Stimulated activated memory B cell treated with anti-CD40 and anti-IgM and Interleukin-4, amounts not matched to agents 10 μg/mL and 1 μg/mL and 100 μg/mL, for 72 hours (primary cell): Measurements from ENCODE around the gene PES1.
"Not testable (repeated sequence)": the region's sequence is repeated elsewhere in the genome, so short reads cannot be mapped to it uniquely, and the experiment has no call there.

Experiments used
- ATAC-seq: fragments of 150-1000 bp; cut with Tn5 transposase; 2 replicates; pipeline ENCODE4 v1.10.0; 2021
- H3K27ac Mint-ChIP-seq: one replicate; pipeline ENCODE4 v1.8.0; 2022; ENCODE audit warnings: mild to moderate bottlenecking, mixed read lengths
- H3K27me3 Mint-ChIP-seq: one replicate; pipeline ENCODE4 v1.8.0; 2022; ENCODE audit warnings: mixed read lengths
- H3K36me3 Mint-ChIP-seq: one replicate; pipeline ENCODE4 v1.8.0; 2022; ENCODE audit warnings: mixed read lengths
- H3K4me1 Mint-ChIP-seq: one replicate; pipeline ENCODE4 v1.8.0; 2022; ENCODE audit warnings: mixed read lengths
- H3K4me3 Mint-ChIP-seq: one replicate; pipeline ENCODE4 v1.8.0; 2022; ENCODE audit warnings: mild to moderate bottlenecking, moderate library complexity, mixed read lengths
- H3K9me3 Mint-ChIP-seq: one replicate; pipeline ENCODE4 v1.8.0; 2022; ENCODE audit warnings: mixed read lengths

PES1 gene

DNA sequence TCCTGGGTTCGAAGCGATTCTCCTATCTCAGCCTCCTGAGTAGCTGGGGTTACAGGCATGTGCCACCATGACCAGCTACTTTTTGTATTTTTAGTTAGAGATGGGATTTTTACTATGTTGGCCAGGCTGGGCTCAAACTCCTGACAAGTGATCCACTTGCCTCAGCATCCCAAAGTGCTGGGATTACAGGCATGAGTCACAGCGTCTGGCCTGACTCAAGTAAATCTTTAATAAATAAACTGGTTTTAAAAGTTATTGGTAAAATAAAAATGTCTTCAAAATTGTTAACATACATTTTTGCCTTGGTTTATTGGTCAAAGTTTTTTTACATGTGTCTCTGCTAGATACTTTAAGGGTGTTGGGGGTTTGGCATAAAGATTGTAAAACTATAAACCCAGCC, 7.3 kb upstream of the PES1 start:
- no peak for ATAC-seq
- Mint-ChIP-seq H3K4me3 (no peak overlapping the region), H3K36me3 (no peaks in the 10 kb centered on the region), H3K27me3 (no peaks in the 10 kb centered on the region), H3K9me3 (no peaks in the 10 kb centered on the region), H3K27ac (no peak overlapping the region), H3K4me1 (peaks cover 8% of the 10 kb centered on the region)

DNA sequence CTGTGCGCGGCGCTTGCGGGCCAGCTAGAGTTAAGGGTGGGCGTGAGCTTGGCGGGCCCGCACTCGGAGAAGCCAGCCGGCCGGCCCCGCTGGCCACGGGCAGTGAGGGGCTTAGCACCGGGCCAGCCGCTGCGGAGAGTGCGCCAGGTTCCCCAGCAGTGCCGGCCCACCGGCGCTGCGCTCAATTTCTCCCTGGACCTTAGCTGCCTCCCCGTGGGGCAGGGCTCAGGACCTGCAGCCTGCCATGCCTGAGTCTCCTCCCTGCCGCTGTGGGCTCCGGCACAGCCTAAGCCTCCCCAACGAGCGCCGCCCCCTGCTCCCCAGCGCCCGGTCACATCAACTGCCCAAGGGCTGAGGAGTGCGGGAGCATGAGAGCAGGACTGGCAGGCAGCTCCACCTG, 5.2 kb upstream of the PES1 start:
- H3K27me3 Mint-ChIP-seq, result no peaks in the 10 kb centered on the region
- ATAC-seq, result no peak
- H3K4me1 Mint-ChIP-seq, result peaks cover under 1% of the 10 kb centered on the region
- H3K36me3 Mint-ChIP-seq, result no peaks in the 10 kb centered on the region
- H3K27ac Mint-ChIP-seq, result no peak overlapping the region
- H3K9me3 Mint-ChIP-seq, result no peaks in the 10 kb centered on the region
- no peak overlapping the region for H3K4me3 Mint-ChIP-seq

GRCh38 chr22:30596199-30596598, 4.5 kb upstream of the PES1 start:
- Mint-ChIP-seq H3K36me3 (no peaks in the 10 kb centered on the region), H3K27me3 (no peaks in the 10 kb centered on the region), H3K4me1 (no peaks in the 10 kb centered on the region), H3K27ac (no peak overlapping the region), H3K9me3 (no peaks in the 10 kb centered on the region), H3K4me3 (no peak overlapping the region)
- ATAC-seq, result no peak

- H3K27ac Mint-ChIP-seq, H3K27me3 Mint-ChIP-seq, H3K4me3 Mint-ChIP-seq, ATAC-seq, H3K4me1 Mint-ChIP-seq, H3K9me3 Mint-ChIP-seq: not testable (repeated sequence)
- H3K36me3 Mint-ChIP-seq, result peaks cover 21% of the 10 kb centered on the region
Observed at GRCh38 chr22:30592360-30592713, 627 bp upstream of the PES1 start.

DNA sequence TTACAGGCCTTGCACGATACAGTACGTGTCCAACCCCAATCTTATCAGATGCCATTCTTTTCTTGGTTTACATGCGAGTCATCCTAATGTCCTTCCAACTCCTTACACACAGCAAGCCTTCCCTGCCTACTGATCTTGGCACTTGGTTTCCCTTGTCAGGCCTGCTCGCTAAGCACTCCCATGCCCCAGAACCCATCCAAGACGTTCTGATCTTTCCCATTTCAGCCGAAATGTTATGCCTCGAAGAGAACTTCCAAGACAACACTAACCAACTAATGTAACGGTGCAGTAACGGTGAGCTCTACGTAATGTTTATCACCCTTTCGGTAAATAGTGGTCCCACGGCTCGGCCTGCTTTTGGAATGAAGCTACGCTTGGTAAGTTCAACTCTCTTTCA, 521 bp downstream of the PES1 start:
- H3K36me3 Mint-ChIP-seq, result peaks cover 32% of the 10 kb centered on the region
- H3K4me1 Mint-ChIP-seq, result no peaks in the 10 kb centered on the region
- H3K27ac Mint-ChIP-seq, result no peak overlapping the region
- no peaks in the 10 kb centered on the region for H3K9me3 Mint-ChIP-seq
- H3K4me3 Mint-ChIP-seq, result no peak overlapping the region
- H3K27me3 Mint-ChIP-seq, result no peaks in the 10 kb centered on the region
- no peak for ATAC-seq

- Mint-ChIP-seq H3K9me3 (no peaks in the 10 kb centered on the region), H3K27ac (no peak overlapping the region), H3K4me1 (no peaks in the 10 kb centered on the region), H3K27me3 (no peaks in the 10 kb centered on the region), H3K36me3 (peaks cover 76% of the 10 kb centered on the region), H3K4me3 (no peak overlapping the region)
- ATAC-seq, result no peak
Observed at GRCh38 chr22:30586414-30586813, 5.3 kb downstream of the PES1 start.

- Mint-ChIP-seq H3K27ac (no peak overlapping the region), H3K27me3 (no peaks in the 10 kb centered on the region), H3K4me3 (no peak overlapping the region), H3K4me1 (no peaks in the 10 kb centered on the region), H3K36me3 (peaks cover 90% of the 10 kb centered on the region), H3K9me3 (no peaks in the 10 kb centered on the region)
- no peak for ATAC-seq
Observed at GRCh38 chr22:30584441-30584840, 7.3 kb downstream of the PES1 start.

- Mint-ChIP-seq H3K4me1 (no peaks in the 10 kb centered on the region), H3K27me3 (no peaks in the 10 kb centered on the region), H3K27ac (no peak overlapping the region), H3K9me3 (no peaks in the 10 kb centered on the region), H3K4me3 (no peak overlapping the region), H3K36me3 (peaks cover 96% of the 10 kb centered on the region)
- no peak for ATAC-seq
Observed at GRCh38 chr22:30582788-30583545, 8.7 kb downstream of the PES1 start.

- Mint-ChIP-seq H3K27ac (no peak overlapping the region), H3K36me3 (peaks cover 96% of the 10 kb centered on the region), H3K9me3 (no peaks in the 10 kb centered on the region), H3K27me3 (no peaks in the 10 kb centered on the region), H3K4me1 (no peaks in the 10 kb centered on the region), H3K4me3 (no peak overlapping the region)
- no peak for ATAC-seq
Observed at GRCh38 chr22:30582051-30582450, 9.7 kb downstream of the PES1 start.

GRCh38 chr22:30580896-30581295, 10.8 kb downstream of the PES1 start:
- Mint-ChIP-seq H3K9me3 (no peaks in the 10 kb centered on the region), H3K4me1 (no peaks in the 10 kb centered on the region), H3K36me3 (peaks cover 96% of the 10 kb centered on the region), H3K27me3 (no peaks in the 10 kb centered on the region), H3K4me3 (no peak overlapping the region), H3K27ac (no peak overlapping the region)
- ATAC-seq, result no peak

GRCh38 chr22:30578481-30578880, 13.2 kb downstream of the PES1 start:
- Mint-ChIP-seq H3K9me3 (no peaks in the 10 kb centered on the region), H3K4me1 (no peaks in the 10 kb centered on the region), H3K36me3 (peaks cover 85% of the 10 kb centered on the region), H3K27me3 (no peaks in the 10 kb centered on the region), H3K4me3 (no peak overlapping the region), H3K27ac (no peak overlapping the region)
- ATAC-seq, result no peak

GRCh38 chr22:30575859-30576258, 15.9 kb downstream of the PES1 start:
- no peak for ATAC-seq
- no peaks in the 10 kb centered on the region for H3K4me1 Mint-ChIP-seq
- no peak overlapping the region for H3K27ac Mint-ChIP-seq
- H3K27me3 Mint-ChIP-seq, result no peaks in the 10 kb centered on the region
- no peak overlapping the region for H3K4me3 Mint-ChIP-seq
- H3K36me3 Mint-ChIP-seq, result peaks cover 59% of the 10 kb centered on the region
- no peaks in the 10 kb centered on the region for H3K9me3 Mint-ChIP-seq

- Mint-ChIP-seq H3K36me3 (peaks cover 52% of the 10 kb centered on the region), H3K27ac (no peak overlapping the region), H3K4me1 (no peaks in the 10 kb centered on the region), H3K4me3 (no peak overlapping the region), H3K27me3 (no peaks in the 10 kb centered on the region), H3K9me3 (no peaks in the 10 kb centered on the region)
- no peak for ATAC-seq
Observed at GRCh38 chr22:30574997-30575671, 16.6 kb downstream of the PES1 start.

- Mint-ChIP-seq H3K36me3 (peaks cover 44% of the 10 kb centered on the region), H3K27me3 (peaks cover 3% of the 10 kb centered on the region), H3K4me3 (no peak within 1 kb of the TSS), H3K9me3 (no peaks in the 10 kb centered on the region), H3K4me1 (no peaks in the 10 kb centered on the region), H3K27ac (no peak within 1 kb of the TSS)
- ATAC-seq, result no peak
Observed at GRCh38 chr22:30574095-30574981, 17.4 kb downstream of the PES1 start, which contains the start of gene GAL3ST1. GAL3ST1 (minus strand) TSS chr22:30574665; CDS start chr22:30557392, 17,273 bp downstream.

DNA sequence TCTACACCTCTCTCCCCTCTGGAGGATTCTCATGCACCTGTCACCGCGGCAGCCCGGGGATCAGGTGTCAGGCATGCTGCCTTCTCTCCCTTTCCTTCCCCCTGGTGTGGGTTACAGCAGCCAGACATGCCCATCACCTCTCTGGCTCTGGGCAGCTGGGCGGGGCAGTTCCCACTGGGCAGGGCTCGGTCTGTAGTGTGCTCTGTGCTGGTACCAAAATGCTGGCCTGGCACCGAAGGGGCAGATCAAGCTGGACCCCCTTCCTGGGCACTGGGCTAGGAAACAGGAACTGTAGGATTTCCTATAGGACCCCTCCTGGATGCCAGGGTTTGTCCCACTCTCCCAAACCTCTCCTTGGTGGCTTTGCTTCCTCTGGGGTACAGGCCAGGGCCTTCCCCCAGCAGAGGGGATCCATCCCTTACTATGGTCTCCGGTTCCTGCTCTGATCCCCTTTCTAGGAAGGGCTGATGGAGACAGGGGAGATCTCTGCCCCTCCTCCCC, 18.1 kb downstream of the PES1 start:
- Mint-ChIP-seq H3K4me3 (no peak overlapping the region), H3K36me3 (peaks cover 37% of the 10 kb centered on the region), H3K27ac (no peak overlapping the region), H3K4me1 (no peaks in the 10 kb centered on the region), H3K9me3 (no peaks in the 10 kb centered on the region), H3K27me3 (peaks cover 10% of the 10 kb centered on the region)
- ATAC-seq, result no peak
